ENCODE data around the gene EML2.
A peak's percentile ranks its signal among the peaks of the same experiment; 100 is the strongest.

Gene EML2

DNA sequence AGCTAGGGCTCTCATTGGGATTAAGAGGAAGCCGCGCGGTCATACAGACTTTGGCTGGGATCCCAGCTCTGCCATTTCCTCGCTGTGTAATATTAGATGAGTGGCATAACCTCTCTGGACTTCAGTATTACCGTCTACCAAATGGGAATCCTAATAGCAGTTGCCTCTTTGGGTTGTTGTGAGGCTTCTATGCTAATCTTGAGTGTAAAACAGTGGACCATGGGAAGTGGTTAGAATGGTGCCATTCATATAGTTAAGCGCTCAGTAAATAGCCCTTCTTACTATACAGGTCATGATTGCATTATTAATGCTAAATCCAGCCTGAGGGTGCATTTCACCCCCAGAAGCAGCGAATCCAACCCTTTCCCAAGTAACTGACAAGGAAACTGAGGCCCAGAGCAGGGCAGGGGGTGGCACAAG lies 54.0 kb downstream of the EML2 start:
- DNase-seq, result no peak

DNA sequence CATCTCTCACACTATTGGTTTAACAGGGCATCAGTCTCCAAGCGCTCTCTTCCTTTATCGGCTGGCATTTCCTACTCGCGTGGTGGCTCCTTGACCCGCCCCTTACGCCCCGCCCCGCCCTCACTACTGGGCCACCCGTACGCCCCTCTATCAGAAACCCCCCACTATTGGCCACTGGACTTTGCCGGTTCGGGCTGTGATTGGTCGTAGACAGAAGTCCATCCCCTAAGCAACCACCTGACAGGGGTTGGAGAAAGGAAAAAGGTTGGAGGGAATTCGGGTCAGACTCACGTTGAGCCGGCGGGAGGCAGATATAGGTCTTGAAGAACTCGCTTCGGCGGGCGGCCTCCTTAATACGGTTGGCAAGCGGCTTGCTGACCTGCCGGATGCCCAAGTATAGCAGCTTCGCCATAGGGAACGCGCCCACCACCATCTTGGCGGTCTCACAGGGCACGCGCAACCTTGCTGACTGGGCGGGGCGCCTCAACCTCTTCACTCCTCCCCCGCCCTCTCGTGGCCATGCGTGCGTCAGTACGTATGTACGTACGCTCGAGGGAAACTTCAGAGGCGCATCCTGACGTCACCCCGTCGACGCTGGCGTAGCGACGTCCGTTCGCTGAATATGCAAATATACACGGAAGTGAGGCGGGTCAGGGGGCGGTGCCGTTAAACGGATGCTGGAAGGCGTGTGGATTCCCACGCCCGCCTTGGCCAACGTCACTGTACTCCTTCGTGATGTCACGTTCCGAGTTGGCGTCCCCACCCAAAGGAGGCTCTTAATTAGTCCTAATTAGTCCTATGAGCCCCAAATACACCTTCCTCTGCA lies 54.7 kb downstream of the EML2 start, which contains the start of gene OPA3:
OPA3 (minus strand) TSS at position 471 of the 826 bp plus-strand sequence; CDS start at position 433, 38 bp downstream.
- DNase-seq, result peak; percentile 100

DNA sequence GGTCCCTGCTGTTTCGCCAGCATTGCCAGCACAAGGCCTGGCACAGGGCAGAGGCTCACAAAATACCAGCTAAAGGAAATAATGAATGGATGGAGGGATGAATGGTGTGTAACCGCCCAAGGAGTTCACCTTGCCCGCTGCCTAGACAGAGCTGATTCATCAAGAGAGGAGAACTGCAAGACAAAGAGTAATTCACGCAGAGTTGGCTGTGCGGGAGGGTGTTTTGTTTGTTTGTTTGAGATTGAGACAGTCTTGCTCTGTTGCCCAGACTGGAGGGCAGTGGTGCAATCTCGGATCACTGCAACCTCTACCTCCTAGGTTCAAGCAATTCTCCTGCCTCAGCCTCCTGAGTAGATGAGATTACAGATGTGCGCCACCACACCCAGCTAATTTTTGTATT lies 57.6 kb downstream of the EML2 start:
- DNase-seq, result no peak

DNA sequence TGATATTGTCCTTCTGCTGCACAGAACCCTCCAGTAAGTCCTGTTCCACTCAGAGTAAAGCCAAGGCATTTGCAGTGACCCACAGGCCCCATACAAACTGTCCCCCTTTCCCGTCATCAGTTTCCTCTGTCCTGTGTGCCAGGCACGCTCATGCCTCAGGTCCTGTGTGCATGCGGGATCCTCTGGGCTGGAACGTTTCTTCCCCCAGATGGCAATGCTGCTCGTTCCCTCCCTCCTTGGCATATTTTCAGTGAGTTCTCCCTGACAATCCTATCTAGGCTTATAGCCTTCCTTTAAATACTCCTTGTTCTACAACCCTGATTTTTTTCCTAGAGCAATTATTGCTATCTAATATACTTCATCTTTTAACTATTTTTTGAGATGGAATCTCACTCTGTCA lies 60.3 kb downstream of the EML2 start:
- DNase-seq, result no peak

DNA sequence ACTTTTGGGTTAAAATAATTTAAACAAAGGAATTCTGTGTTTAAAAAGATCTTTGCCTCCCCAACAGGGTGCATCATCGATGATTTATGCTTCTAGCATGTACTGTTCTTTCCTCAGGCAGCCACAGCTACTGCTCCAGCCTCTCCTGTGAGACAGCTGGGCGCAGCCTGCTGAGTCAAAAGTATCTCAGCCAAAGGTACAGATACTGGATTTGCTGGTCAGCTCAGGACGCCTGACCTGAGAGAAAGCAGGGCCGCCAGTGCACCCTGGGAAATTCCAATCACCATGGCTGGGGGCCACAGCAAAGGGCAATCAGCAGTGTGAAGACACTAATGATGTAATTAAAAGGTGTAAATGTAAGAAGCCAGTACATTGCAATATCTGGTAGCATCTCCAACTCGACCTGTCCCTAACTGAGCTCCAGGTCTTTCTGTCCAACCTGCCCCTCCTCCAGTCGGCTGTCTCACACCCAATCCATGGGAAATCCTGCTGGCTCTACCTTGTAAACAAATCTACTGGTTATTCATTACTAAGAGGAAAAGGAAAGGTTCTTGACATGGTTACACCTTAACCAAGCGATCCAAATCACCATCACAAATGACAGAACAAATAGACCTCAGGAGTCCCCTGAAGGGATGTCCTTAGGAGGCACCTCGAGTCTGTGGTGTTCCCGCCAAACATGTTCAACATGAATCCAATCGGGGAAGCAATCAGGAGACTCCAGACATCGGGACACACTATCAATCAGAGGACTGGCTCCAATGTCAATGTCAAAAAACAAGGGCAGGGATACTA lies 61.9 kb downstream of the EML2 start:
- DNase-seq, result peak; percentile 91

DNA sequence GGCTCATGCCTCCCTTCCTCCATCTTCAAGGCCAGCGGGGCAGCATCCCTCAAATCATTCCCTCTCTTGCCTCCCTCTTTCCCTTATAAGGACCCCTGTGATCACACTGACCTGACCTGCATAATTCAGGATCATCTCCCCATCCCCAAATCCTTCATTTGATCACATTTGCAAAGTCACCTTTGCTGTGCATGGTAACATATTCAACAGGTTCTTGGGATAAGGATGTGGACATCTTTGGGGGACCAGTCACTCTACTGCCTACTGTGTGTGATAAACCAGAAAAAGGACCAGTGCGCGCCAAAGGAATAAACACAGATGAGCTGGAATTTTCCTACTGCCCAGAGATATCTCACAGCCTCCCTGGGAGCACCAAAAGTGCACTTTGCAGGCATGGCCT lies 62.5 kb downstream of the EML2 start:
- DNase-seq, result no peak

DNA sequence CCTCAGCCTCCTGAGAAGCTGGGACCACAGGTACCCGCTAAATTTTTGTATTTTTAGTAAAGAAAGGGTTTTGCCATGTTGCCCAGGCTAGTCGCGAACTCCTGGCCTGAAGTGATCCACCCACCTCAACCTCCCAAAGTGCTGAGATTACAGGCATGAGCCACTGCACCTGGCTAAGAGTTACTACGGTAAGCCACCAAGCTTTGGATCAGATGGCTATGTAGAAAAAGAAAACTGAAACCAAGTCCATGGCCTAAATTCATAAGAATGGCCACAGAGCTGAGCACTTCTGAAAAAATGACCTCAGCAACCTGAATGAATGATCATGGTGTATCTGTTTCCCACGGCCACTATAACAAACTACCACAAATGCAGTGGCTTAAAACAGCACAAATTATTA lies 64.0 kb downstream of the EML2 start:
- DNase-seq, result no peak

DNA sequence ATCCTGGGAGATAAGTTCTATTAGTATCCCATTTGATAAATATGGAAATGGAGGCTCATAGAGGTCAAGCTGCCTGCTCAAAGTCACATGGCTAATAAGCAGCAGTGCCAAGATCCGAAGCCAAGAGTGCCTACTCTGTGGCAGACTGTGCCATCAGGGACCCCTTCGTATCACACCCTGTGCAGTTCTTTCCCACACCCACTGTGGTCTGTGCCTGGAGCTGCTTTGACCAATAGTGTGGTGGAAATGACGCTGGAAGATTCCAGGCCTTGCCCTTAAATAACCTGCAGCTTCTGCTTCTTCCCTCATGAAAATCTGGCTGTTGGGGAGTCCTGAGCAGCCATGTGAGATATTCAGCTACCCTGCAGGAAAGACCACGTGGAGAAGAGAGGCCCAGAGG lies 64.7 kb downstream of the EML2 start:
- no peak for DNase-seq

DNA sequence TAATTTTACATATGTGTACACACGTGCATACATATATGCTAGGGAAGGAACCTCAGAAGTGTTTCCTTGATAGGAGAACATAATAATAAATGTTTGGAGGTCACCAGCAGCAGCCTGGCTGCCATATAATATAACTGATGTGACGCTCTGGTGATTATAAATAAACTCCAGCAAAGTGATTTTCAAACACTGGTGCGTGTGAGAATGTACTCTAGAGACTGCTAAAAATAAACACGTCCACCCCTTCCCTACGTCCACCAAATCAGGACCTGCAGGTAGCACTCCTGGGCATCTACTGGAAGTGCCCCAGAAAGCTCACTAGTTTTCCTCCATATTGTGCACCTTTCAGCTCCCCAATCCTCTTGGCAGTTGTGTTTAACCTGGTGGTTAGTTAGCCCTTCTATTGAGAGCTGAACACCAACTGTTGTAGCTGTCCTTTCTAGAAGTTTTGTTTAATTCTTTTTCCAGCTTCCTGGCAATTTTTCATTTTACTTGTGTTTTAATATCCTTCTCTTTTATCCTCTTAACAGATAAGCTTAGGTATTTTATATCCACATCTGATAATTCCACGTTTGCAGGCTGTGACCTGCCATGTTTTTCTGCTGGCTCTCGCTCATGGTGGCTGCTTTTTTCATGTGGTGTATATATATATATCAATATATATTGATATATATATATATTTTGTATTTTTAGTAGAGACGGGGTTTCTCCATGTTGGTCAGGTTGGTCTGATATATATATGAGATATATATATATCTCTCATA lies 67.6 kb downstream of the EML2 start:
- no peak for DNase-seq

DNA sequence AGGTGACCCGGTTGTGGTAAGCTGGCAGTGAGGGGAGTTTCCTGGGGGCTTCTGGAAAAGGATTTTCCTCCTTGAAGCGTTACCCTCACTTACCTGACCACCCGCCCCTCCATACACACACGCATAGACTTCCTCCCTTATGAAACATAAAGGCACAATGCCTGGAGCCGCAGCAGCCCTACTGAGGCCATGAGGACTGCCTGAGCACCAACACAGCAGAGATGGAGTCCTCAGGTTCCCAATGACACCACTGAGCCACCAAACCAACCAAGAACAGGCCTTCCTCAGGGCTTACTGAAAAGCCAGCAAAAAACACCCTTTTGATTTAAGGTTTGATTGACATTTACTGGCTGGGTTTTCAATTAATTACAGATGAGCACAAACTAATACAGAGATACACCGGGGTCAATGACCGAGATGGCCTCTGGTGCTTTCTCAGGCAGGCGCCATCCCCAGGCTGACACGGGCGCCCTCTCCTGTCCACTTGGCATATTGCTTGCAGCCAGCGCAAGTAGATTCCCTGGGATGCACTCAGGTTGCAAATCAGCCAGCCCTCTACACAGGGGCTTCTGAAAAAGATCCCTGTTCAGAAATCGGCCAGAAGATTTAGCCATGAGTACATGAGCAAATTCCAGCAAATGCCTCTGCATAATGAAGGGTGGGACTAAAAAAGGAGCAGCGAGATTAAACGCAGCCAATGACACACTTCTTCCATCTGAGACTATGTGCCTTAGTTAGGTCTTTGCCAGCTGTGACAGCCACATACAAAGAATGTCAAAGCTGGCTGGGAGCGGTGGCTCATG lies 69.4 kb downstream of the EML2 start:
- peak; percentile 23 for DNase-seq

DNA sequence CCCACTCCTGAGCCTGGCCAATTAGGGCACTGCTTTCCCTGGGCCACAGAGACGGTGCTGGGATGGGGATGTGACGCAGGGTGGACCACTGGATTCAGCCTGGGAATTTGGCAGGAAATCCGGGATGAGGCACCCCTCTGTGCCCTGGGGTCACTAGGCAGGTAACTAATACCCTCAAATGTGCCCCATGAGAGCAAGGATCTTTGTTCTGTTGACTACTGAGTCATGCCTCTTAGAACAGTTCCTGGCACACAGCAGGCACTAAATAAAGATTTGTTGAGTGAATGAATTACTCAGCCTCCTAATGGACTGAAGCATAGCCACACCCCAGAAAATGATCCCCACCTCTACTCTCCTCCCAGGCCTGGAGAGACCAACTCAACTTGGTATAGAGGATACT lies 70.5 kb downstream of the EML2 start:
- DNase-seq, result peak; percentile 69

DNA sequence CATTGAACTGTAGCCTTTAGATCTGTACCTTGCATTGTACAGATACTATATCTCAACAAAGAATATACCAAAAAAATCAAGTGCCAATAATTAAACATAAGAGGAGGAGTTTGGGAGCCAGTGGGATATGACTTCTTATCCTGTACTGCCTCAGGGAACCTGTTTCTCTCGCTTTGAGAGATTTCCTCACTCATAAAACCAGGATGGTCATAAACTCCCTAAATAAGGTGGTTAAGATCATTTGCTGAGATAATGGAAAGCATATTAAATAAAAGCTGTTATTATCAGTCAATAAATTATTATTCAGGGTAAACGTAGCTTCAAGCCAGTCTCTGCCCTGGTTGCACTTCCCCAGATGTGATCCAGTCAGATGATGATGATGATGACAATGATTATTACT lies 71.6 kb downstream of the EML2 start:
- DNase-seq, result no peak

DNA sequence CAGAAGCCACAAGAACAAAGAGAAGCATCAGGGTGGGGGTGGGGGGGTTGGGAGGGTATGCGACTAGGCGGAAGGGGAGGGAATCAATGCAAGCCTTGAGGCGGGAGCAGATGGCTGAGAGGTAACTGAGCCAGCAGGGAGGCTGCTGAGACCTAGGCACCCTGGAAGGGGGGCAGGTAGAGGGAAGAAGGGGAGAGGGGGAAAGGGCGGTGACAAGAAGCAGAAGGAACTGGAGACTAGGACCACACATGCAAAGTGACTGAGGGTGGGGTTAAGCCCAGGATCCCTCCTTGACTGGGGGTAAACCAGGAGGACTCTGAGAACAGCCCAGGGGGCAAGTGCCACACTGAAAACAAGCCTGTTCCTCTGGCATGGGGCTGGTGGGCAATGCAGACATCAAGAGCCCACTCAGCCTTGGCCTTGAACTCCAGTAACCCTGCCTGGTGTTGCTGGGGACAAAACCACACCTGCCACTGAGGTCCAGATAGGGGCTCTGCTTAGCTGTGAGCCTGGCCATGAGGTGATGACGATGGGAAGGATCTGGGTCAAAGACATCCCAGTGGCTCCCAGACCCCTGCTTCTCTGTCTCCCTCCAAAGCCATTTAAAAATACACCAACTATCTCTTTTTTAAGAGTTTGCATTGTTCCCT lies 74.9 kb downstream of the EML2 start:
- DNase-seq, result no peak

DNA sequence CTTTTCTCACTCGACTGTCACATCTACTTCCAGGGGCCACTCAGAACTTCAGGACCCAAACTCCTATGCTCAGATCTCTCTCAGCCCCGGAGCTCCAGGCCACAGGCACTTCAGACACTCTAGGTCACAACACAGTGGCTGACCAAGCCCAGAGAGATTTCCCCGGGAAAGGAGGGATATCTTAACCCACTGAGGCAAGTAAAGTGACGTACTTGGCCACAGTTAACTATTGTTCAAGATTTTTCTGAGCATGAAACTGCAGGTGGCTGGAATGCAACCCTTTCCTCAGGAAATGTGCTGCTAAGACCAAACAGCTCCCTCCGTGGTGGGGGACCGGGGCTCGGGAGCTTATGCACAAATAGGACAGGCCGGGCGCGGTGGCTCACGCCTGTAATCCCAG lies 78.5 kb downstream of the EML2 start:
- no peak for DNase-seq

DNA sequence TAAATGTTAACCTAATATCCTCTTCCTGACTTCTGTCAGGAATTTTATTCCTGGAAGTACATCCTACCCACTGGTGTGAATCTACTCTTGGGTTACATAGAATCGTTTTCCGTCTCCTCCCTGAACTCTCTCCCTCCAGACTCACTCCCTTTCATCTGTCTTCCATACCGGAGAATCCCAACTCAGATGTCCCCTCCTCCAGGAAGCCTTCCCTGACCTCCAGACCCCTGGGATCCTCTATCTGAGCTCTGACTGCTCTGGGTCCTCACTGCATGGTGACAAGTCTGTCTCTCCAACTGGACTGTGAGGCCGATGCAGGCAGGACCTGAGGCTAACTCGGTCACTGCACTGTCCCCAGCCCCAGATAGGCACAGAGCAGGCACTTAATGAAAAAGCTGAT lies 79.2 kb downstream of the EML2 start:
- no peak for DNase-seq
